AG04450 (cell line): ENCODE data around the gene KIF17. TPM values are rescaled to one million over a fixed set of nuclear protein-coding genes. Genes with fewer than 3 reads are reported as not detected.

Experiments used
- CTCF ChIA-PET: fragments of 300-600, 350-600 bp; formaldehyde crosslinking; extraction: SDS; loops from one replicate; lab custom pipeline; 2022; ENCODE audit warnings: antibody characterized with exemption, inconsistent platforms; lab: Charles Lee
- POLR2A ChIA-PET: fragments of 350-600 bp; formaldehyde crosslinking; extraction: SDS; loops from one replicate; lab custom pipeline; 2021; ENCODE audit warnings: antibody characterized with exemption, inconsistent platforms; lab: Yijun Ruan, JAX
- DNase-seq: peaks from one replicate; pipeline ENCODE4 v3.0.0-alpha.2; 2011; ENCODE audit warnings: low read depth, low spot score
- H3K27ac ChIP-seq: one replicate; pipeline ENCODE4 v1.5.1; 2012; ENCODE audit warnings: low read depth, low read length, control low read depth
- H3K27me3 ChIP-seq: one replicate; pipeline ENCODE4 v1.6.0; 2012; ENCODE audit warnings: low read length; ENCODE audit not compliant: control insufficient read depth, insufficient read depth
- H3K4me3 ChIP-seq: 2 replicates; pipeline ENCODE4 v1.5.1; 2011; ENCODE audit warnings: mild to moderate bottlenecking, low read depth, low read length, control low read depth
- H3K9me3 ChIP-seq: 2 replicates; pipeline ENCODE4 v1.5.1; 2012; ENCODE audit warnings: low read length; ENCODE audit not compliant: control insufficient read depth, insufficient read depth
- polyA plus RNA-seq: library from polyadenylated mRNA; depleted of rRNA; stranded (reverse); fragments of >200 nt; gene quantifications from 2 replicates; pipeline ENCODE4 v1.2.3, GENCODE V29; 2011
- TF ChIP-seq, protein P1 (sequence below): IDR thresholded peaks from 2 replicates; pipeline ENCODE4 v1.5.1; 2011; ENCODE audit warnings: low read depth, low read length, control low read depth, inconsistent platforms

Gene KIF17
- polyA plus RNA-seq, 1 experiment = 2.8 TPM

DNA sequence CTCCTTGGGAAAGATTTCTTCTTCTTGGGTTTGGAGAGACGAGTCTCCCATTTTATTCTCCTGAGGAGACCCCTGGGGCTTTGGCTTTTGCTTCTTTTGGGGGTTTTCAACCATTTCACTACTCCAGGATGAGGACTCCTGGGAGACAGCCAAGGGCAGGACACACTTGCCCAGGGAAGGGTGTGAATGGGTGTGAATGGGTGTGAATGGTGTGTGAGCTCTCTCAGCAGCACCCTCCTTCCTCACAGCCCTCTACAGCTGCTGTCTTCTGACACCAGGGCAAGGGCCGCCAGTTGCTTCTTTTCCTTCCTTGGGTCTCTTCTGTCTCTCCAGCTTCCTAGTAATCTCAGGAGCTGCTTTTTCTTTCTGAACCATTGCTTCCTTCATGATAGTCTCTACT lies 24.2 kb downstream of the KIF17 start:
- no peak overlapping the region for H3K4me3 ChIP-seq
- H3K9me3 ChIP-seq = peaks cover 4% of the 10 kb centered on the region; the same call in 1 of the 2 replicates
- no peak for DNase-seq
- no peaks in the 10 kb centered on the region for H3K27me3 ChIP-seq
- CTCF ChIA-PET = interaction anchor here (0.9 kb wide), 1 partner anchor 501 kb away, joined by 3 read pairs; no protein-coding TSS in a partner anchor
- POLR2A ChIA-PET = no interaction called here
- TF ChIP-seq, protein P1, sequence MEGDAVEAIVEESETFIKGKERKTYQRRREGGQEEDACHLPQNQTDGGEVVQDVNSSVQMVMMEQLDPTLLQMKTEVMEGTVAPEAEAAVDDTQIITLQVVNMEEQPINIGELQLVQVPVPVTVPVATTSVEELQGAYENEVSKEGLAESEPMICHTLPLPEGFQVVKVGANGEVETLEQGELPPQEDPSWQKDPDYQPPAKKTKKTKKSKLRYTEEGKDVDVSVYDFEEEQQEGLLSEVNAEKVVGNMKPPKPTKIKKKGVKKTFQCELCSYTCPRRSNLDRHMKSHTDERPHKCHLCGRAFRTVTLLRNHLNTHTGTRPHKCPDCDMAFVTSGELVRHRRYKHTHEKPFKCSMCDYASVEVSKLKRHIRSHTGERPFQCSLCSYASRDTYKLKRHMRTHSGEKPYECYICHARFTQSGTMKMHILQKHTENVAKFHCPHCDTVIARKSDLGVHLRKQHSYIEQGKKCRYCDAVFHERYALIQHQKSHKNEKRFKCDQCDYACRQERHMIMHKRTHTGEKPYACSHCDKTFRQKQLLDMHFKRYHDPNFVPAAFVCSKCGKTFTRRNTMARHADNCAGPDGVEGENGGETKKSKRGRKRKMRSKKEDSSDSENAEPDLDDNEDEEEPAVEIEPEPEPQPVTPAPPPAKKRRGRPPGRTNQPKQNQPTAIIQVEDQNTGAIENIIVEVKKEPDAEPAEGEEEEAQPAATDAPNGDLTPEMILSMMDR = no peak
- no peak overlapping the region for H3K27ac ChIP-seq

DNA sequence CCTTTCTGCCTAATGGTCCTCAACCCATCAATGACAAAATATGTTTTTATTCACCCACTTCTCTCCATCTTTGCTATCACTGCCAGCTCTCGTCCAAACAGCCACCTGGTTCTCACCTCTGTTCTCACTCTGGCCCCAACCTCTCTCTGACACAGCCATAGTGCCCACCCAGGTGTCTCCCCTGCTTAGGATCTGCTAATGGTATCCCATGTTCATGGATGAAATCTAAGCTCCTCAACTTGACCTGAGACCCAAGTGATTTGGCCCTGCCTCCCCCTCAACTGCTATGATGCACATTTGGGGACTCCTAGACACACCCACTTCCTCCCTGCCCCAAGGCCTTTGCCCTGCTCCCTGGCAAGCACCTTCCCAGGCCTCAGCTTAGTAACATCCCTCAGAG lies 25.9 kb downstream of the KIF17 start:
- ChIA-PET POLR2A (no interaction called here), CTCF (interaction anchor here (1.2 to 1.9 kb wide), 2 partner anchors 503 to 540 kb away, joined by 3 to 5 read pairs; no protein-coding TSS in a partner anchor)
- H3K27ac ChIP-seq = no peak overlapping the region
- H3K27me3 ChIP-seq = no peaks in the 10 kb centered on the region
- DNase-seq = no peak
- TF ChIP-seq, protein P1 = no peak
- no peaks in the 10 kb centered on the region for H3K9me3 ChIP-seq
- no peak overlapping the region for H3K4me3 ChIP-seq

DNA sequence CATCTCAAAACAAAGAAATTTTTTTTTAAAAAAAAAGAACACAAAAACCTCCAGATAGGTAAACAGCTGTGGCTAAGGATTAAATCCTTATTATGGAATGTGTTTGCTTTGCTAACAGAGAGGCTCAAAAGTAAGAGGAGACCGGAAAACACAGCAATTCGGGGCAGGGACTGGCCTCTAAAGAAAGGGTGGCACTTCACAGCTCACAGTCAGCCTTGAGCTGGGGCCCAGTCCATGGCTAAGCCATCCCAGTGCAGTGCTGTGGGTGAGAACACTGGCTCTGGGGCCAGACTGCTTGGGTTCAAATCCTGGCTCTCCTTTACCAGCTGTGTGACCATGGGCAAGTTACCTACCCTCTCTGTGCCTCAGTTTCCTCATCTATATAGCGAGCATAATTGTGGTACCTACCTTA lies 28.2 kb downstream of the KIF17 start:
- no peaks in the 10 kb centered on the region for H3K9me3 ChIP-seq
- ChIA-PET CTCF (no interaction called here), POLR2A (no interaction called here)
- H3K4me3 ChIP-seq = no peak overlapping the region
- DNase-seq = no peak
- H3K27ac ChIP-seq = no peak overlapping the region
- no peaks in the 10 kb centered on the region for H3K27me3 ChIP-seq
- TF ChIP-seq, protein P1 = no peak

DNA sequence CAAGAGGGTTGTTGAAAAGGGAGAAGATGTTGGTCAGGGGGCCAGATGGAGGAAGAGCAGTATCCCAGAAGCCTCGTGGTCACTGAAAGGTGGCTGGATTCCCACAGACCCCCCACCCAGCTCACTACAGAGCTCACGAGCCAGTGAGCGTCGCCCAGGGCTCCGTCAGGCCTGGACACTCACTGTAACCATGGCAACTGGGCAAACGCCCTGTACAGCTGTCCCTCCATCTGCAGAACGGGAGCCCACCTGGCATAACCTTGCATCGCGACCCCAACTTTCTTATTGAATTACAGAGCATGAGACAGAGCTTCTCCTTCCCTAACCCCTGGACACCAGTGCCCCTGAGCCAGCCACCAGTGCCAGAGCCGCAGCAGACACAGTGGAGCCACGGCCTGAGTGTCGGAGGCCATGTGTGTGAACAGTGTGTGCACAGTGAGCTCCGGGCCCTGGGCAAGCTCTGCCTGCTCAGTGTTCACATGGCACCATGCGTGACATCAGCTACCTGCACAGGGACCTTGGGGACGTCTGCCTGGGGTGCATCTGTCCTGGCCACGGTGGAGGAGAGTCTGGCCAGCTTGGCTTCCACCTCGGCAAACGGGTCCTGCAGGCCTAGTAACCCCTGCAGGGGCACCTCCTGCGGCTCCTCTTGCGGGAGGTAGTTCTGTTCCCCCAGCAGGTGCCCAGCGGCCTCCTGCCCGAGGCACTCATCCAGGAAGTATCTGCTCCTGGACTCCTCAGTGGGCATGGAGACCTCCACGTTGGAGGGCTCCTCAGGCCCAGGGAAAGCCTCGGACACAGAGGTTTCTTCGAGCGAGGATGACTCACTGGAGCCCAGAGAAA lies 30.7 kb downstream of the KIF17 start:
- POLR2A ChIA-PET = no interaction called here
- no peak overlapping the region for H3K27ac ChIP-seq
- CTCF ChIA-PET = interaction anchor here (0.9 kb wide), 1 partner anchor 10 kb away, joined by 5 read pairs; no protein-coding TSS in a partner anchor
- no peaks in the 10 kb centered on the region for H3K27me3 ChIP-seq
- DNase-seq = no peak
- no peaks in the 10 kb centered on the region for H3K9me3 ChIP-seq
- TF ChIP-seq, protein P1 = no peak
- H3K4me3 ChIP-seq = no peak overlapping the region

DNA sequence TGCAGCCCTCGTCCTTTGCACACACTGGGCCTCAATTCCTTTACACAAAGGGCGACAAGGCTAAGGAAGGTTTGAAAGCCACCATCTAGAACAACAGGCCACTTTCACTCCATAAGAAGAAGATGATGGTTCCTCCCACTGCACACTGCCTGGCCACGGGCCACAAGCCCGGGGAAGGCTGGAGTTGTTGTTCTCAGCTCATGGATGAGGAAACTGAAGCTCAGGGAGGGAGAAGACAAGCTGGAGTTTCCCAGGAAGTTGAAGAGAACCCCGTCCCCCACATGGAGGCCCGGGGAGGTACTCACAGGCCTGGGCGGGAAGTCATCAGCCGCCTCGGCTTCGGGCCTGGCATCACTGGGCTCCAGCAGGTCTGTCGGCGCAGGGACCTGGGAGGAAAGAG lies 32.1 kb downstream of the KIF17 start:
- no peak overlapping the region for H3K4me3 ChIP-seq
- TF ChIP-seq, protein P1 = no peak
- POLR2A ChIA-PET = interaction anchor here (0.6 kb wide), 1 partner anchor 74 kb away, joined by 13 read pairs; no protein-coding TSS in a partner anchor
- H3K9me3 ChIP-seq = no peaks in the 10 kb centered on the region
- no peaks in the 10 kb centered on the region for H3K27me3 ChIP-seq
- no peak overlapping the region for H3K27ac ChIP-seq
- DNase-seq = no peak
- CTCF ChIA-PET = interaction anchor here (1.4 kb wide), 1 partner anchor 11 kb away, joined by 4 read pairs; no protein-coding TSS in a partner anchor
